HG03342 (cell line): ENCODE results near the gene AGPAT2.

Experiments used
- ATAC-seq: cut with Tn5 transposase; IDR thresholded peaks from one replicate; pipeline ENCODE4 v1.9.1; 2021; ENCODE audit warnings: mild to moderate bottlenecking, moderate library complexity; ENCODE audit not compliant: unreplicated experiment

AGPAT2 gene

DNA sequence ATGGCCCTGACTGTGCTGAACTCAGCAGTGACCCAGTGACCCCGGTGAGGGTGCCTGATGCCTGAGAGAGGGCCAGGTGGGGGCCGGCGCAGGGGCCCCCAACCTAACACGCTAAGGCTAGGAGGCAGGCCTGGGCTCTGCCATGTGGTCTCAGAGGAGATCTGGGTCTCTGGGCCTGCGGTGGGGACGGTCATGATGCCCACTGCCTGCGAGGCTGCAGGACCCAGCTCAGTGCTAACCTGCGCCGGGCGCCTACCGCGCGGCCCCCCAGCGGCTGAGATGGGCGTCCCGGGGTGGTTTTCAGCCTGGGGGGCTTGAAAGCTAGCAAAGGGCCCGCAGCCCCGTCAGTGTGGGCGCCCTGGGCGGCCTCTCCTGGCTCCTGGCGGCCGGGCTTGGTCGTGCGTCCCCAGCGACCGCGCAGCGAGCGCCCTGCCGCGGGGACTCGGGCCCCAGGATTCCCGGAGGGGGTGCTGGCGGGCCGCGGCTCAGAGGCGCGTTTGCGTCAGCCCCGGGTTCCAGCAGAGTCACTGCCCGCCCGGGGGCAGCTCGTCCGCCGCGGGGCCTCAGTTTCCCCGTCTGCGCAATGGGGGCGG is 22.1 kb downstream of the AGPAT2 start:
- ATAC-seq: no peak

GRCh38 chr9:136664000-136664915 is 23.0 kb downstream of the AGPAT2 start:
- no peak for ATAC-seq

DNA sequence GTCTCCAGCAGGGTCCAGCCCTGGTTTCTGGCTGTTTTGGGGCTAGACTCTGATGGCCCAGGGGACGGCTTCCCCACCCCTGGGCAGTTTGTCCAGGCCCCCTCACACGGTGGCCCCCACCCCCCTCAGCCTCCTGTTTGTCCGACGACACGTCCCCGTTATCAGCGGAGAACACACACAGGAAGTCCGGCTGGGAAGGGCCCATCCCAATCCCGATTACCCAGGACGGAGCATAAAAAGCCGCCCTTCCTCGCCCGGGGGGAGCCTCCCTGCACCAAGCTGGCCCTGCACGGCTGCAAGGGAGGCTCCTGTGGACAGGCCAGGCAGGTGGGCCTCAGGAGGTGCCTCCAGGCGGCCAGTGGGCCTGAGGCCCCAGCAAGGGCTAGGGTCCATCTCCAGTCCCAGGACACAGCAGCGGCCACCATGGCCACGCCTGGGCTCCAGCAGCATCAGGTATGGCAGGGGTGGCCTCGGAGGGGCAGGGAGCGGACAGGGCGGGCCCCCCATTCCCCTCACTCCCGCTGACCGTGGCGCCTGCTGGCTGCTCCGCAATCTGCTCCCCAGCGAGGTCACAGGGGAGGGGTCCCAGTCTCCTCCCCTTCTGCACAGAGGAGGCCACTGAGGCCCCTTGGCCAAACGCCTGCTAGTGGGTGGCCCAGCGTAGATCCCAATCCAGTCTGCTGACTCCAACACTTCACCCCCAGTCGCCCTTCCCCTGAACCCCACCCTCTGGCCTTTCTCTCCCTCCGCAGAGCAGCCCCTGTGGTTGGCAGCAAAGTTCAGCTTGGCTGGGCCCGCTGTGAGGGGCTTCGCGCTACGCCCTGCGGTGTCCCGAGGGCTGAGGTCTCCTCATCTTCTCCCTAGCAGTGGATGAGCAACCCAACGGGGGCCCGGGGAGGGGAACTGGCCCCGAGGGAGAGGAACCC is 24.3 kb downstream of the AGPAT2 start, which contains the start of gene EGFL7:
Gene EGFL7, plus strand, starts transcription at position 261 of the 926 bp plus-strand sequence. CDS start 5,367 bp downstream, outside the sequence.
- ATAC-seq: no peak

- ATAC-seq: no peak
These were observed 25.0 kb downstream of the AGPAT2 start for GRCh38 chr9:136662326-136662655.

DNA sequence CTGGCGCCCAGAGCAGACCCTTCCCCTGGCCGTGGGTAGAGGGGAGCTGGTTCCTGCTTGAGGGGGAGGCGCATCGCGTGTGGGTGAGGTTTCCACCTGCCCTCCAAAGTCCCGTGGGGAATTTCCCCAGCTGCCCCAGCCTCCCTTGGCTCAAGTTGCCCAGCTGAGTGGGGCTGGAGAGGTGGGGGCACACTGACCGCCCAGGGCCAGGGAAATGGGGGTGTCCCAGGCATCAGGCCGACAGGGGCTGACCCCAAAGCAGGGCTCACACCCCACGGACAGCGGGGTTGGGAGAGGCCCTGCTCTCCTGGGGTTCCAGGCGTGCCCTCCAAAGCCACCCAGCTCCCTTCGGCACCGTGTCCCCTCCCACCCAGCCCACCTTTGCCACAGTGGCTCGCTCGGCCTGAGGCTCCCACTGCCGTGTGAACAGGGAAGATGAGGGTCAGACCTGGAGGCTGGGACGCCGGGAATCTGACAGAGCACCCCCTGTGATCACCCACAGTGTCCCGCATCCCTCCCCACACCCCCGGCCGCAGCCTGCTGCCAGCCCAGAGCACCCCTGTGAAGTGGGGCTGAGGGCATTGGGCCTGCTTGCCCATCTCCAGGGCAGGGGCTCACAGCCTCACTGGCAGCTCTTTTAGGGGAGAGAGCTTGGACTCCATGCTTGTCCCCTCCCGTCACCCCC is 25.5 kb downstream of the AGPAT2 start:
- no peak for ATAC-seq

- no peak for ATAC-seq
These were observed 26.2 kb downstream of the AGPAT2 start for GRCh38 chr9:136660971-136661550.

- no peak for ATAC-seq
These were observed 27.1 kb downstream of the AGPAT2 start for GRCh38 chr9:136659861-136660784.

DNA sequence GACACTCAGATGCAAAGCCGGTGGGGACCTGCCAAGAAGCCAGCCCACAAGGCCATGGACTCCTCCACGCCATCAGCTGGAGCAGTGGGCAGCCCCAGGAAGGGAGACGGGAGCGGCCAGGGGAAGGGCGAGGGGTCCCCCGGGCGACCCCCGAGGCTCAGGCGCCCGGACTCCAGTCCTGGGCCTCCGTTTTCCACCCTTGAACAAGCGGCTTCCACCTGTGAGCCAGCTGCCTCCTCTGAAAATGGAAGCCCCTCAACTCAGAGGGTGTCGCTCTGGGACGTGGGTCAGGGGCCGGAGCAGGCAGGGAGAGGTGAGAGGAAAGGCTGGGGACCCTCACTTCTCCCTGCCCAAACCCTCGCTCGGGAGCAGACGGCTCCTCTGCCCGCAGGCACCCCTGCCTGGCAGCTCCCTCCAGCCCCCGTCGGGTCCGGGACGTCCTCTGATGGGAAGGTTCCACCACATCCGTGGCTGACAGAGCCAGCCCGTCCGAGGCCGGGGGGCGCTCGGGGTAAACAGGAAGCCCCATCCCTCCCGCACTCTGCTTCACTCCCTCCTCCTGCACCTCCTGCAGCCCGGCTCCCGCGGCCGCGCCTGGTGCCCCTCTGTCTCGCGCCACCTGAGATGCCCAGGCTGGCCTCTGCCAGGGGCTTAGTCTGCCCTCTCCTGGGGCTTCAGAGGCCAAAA is 28.3 kb downstream of the AGPAT2 start:
- no peak for ATAC-seq

DNA sequence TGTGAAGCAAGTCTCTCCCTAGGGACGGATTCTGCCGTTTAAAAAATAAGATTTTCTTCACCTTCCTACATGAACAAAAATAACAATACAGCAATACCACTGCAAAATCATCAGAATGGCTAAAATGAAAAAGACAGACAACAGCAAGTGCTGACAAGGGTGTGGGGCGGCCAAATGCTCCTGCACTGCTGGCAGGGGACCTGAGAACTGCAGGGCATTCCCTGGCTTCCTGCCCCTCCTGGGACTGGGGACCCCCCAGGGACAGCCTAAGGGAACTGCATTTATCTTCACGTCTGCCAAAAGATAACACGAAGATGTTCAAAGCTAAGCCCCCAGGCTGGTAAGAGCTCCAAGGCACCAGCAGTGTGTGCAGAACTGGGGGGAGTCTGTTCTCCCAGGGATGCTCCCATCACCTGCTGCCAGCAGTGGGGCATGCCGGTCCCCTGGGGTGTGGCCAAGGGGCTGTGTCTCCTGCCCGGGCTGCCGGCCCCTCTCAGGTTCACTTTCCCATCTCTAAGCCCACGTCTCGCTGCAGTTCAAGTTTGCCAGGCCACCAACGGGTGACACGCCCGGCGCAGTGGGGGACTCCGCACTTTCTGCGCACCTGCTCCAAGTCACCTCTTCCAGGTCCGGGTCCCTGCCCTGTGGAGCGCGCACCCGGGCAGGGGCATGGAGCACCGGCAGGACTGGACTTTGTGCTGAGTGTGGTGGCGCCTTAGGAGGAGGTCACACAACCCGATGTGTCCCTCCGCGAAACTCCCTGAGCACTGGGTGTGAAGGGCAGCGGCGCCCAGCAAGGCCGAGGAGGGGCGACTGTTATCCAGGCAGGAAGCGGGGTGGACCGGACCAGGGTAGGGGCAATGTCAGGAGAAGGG is 29.0 kb downstream of the AGPAT2 start:
- no peak for ATAC-seq

DNA sequence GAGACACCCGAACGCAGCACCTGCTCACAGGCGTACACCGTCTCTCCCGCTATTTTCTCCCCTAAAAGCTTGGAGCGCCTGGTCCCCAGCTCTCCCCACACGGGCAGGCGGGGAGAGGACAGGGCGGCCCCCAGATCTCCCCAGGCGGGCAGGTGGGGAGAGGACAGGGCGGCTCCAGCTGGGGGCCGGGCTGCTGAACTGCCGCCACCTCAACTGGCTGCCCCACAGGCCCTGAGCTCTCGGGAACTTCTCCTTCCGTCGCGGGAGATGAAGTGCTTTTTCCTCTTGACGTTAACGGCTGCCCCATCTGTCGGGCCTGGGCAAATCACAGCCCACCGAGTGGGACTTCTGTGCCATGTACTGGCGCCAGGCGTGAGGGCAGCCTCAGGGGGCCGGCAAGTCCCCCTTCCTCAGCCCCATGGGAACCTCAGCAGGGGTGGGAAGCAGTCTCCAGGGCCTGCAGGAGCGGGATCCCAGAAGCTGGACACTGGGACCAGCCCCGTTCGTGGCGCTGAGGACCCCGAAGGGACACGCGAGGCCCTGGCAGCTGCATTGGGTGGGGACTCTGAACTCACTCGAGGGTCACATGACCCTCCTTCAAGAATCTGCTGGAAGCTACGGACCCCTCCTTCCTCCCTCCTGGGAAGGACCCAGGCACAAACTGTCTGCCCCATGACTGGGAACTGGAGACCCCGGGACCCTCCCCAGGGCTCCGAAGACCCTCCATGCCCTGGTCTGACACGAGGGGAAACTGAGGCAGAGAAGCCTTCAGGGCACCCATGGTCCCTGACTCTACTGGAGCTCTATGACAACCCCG is 30.3 kb downstream of the AGPAT2 start:
- ATAC-seq: no peak

GRCh38 chr9:136656183-136656738 is 31.0 kb downstream of the AGPAT2 start:
- ATAC-seq: no peak

DNA sequence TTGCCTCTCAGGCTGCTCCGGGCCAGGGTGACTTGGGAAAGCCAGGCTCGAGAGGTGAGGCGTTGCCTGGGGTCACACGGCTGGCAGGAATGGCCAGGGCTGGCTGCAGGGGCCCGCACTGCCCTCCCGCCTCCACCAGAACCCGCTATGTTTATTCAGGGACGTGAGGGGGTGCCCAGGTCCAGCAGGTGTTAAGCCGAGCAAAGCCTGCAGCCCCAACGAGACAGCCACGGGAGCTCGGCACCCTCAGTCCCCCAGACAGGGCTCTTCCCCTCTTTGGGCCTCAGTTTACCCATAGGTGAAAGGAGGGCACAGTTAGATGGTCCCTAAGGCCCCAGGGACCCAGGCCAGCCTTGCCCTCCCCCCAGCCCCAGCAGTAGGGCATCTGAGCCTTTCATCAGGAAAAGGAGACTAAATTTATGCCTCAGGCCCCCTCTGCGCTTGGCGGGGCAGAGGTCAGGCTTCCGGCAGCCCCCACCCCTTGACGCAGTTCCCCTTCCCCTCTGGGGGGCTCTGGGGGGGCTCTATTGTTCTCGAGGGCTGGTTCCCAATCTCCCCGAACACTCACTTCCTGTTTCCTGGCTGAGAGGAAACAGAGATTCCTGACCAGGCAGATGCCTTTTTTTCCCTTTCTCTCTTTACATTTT is 31.6 kb downstream of the AGPAT2 start:
- no peak for ATAC-seq

DNA sequence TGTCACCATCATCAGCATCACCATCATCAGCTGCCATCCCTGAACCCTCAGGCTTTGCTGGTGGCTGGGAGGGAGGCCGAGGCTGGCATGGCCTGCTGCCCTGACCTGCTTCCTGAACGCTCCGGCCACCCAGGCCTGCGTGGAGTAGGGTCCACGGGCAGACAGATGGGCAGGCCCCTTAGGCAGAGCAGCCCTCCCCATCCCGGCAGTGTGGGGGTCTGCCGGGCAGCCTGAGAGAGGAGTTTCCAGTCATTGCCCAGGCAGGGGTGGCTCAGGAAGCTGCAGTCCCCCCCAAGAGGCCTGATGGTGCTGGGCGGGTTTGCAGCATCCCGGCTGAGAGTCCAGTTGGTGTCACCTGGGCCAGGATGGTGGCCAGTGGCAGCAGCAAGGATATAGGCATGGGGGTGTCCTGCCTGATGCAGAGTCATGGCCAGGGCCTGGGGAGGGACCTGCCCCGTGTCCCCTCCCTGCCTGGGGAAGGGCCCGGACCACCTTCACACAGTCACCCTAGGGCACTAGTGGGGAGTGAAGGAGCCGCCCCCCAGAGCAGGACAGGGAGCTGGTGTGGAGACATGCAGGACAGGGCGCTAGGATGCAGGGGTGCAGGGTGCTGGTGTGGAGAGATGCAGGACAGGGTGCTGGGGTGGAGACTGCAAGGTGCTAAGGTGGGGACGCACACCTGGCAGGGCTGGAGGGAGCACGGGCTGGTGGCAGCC is 32.3 kb downstream of the AGPAT2 start:
- no peak for ATAC-seq

- no peak for ATAC-seq
These were observed 33.8 kb downstream of the AGPAT2 start for GRCh38 chr9:136653323-136654079.

- no peak for ATAC-seq
These were observed 35.4 kb downstream of the AGPAT2 start for GRCh38 chr9:136651860-136652259.
